Femur (tissue), 1 donor: ENCODE measurements around the gene COQ4.
"Not testable (repeated sequence)": the region's sequence is repeated elsewhere in the genome, so short reads cannot be mapped to it uniquely, and the experiment has no call there.

ENCODE experiments used
- DNase-seq: peaks from one replicate; pipeline ENCODE4 v3.0.0-alpha.2; 2017

Gene COQ4

GRCh38 chr9:128322404-128323211 is at the start of gene COQ4, which contains the start of gene TRUB2:
COQ4 (plus strand) TSS chr9:128322839; CDS start chr9:128322859, 20 bp downstream.
TRUB2 (minus strand) TSS chr9:128322447; CDS start chr9:128322408, 39 bp downstream.
- DNase-seq: peak; percentile 96

- no peak for DNase-seq
Observed at GRCh38 chr9:128274245-128274644, 48.4 kb upstream of the COQ4 start.

GRCh38 chr9:128275198-128276007 is 47.2 kb upstream of the COQ4 start, which contains the start of gene GOLGA2:
GOLGA2 (minus strand) TSS chr9:128276007; CDS start chr9:128275976, 31 bp downstream.
- DNase-seq: peak; percentile 59

- DNase-seq: peak; percentile 100
Observed at GRCh38 chr9:128276008-128276573, 46.5 kb upstream of the COQ4 start, which contains the start of gene SWI5. SWI5 (plus strand) TSS chr9:128276276.

- DNase-seq: no peak
Observed at GRCh38 chr9:128276574-128277270, 45.9 kb upstream of the COQ4 start.

GRCh38 chr9:128279088-128280073 is 43.3 kb upstream of the COQ4 start:
- DNase-seq: not testable (repeated sequence)

GRCh38 chr9:128280084-128280622 is 42.5 kb upstream of the COQ4 start:
- no peak for DNase-seq

- DNase-seq: no peak
Observed at GRCh38 chr9:128282500-128282899, 40.1 kb upstream of the COQ4 start.

GRCh38 chr9:128285033-128285784 is 37.4 kb upstream of the COQ4 start:
- DNase-seq: no peak

GRCh38 chr9:128286440-128286839 is 36.2 kb upstream of the COQ4 start:
- peak; percentile 81 for DNase-seq

GRCh38 chr9:128288273-128289004 is 34.2 kb upstream of the COQ4 start:
- DNase-seq: no peak

GRCh38 chr9:128292009-128292408 is 30.6 kb upstream of the COQ4 start:
- no peak for DNase-seq

- no peak for DNase-seq
Observed at GRCh38 chr9:128293091-128293490, 29.5 kb upstream of the COQ4 start.

- DNase-seq: no peak
Observed at GRCh38 chr9:128294142-128294541, 28.5 kb upstream of the COQ4 start.

- no peak for DNase-seq
Observed at GRCh38 chr9:128296340-128297220, 26.1 kb upstream of the COQ4 start.

- no peak for DNase-seq
Observed at GRCh38 chr9:128297221-128297773, 25.3 kb upstream of the COQ4 start.

- DNase-seq: no peak
Observed at GRCh38 chr9:128298535-128299482, 23.8 kb upstream of the COQ4 start.
